Activated CD8-positive, alpha-beta memory T cell treated with anti-CD3 and anti-CD28 coated beads for 4 hours (primary cell): ENCODE data around the gene PRSS22.

Experiments
- DNase-seq, 2 donors: peaks; one replicate each; pipeline ENCODE4 v3.0.0-alpha.2; 2020; ENCODE audit warnings: low read depth in 2 of 2

Gene PRSS22

GRCh38 chr16:2816751-2817339, 41.1 kb downstream of the PRSS22 start, which contains the start of gene PRSS21:
PRSS21 (plus strand) TSS chr16:2817237; CDS start chr16:2817269, 32 bp downstream.
- DNase-seq = no peak

- DNase-seq = no peak
These were observed 42.6 kb downstream of the PRSS22 start for GRCh38 chr16:2815299-2815771.

GRCh38 chr16:2814551-2815298, 43.2 kb downstream of the PRSS22 start:
- DNase-seq = no peak

- DNase-seq = no peak
These were observed 44.2 kb downstream of the PRSS22 start for GRCh38 chr16:2813771-2814221.

GRCh38 chr16:2811703-2812471, 46.1 kb downstream of the PRSS22 start:
- no peak for DNase-seq

GRCh38 chr16:2810651-2811050, 47.3 kb downstream of the PRSS22 start:
- no peak for DNase-seq

- no peak for DNase-seq
These were observed 48.7 kb downstream of the PRSS22 start for GRCh38 chr16:2809149-2809760.

GRCh38 chr16:2808181-2808580, 49.8 kb downstream of the PRSS22 start:
- no peak for DNase-seq

- DNase-seq = no peak
These were observed 51.7 kb downstream of the PRSS22 start for GRCh38 chr16:2806286-2806685.

- no peak for DNase-seq
These were observed 53.2 kb downstream of the PRSS22 start for GRCh38 chr16:2804728-2805127.

- no peak for DNase-seq
These were observed 54.3 kb downstream of the PRSS22 start for GRCh38 chr16:2803545-2804195.
